HTERT RPE-1 (cell line): ENCODE results near the gene TMEM125.

ENCODE experiments used
- in situ Hi-C: fragments of 300-500 bp; cut with MboI; formaldehyde crosslinking; loops from 4 replicates; pipeline ENCODE4 v1.14.3; 2020; ENCODE audit warnings: low sequenced_read_pairs

The TMEM125 gene

GRCh38 chr1:43288785-43289706 lies 19.3 kb downstream of the TMEM125 start:
- in situ Hi-C loops, result no loop called here

- in situ Hi-C loops, result no loop called here
These were observed 22.4 kb downstream of the TMEM125 start for GRCh38 chr1:43292216-43292615.

GRCh38 chr1:43292679-43293078 lies 22.9 kb downstream of the TMEM125 start:
- in situ Hi-C loops, result no loop called here

GRCh38 chr1:43293176-43293575 lies 23.4 kb downstream of the TMEM125 start:
- in situ Hi-C loops, result no loop called here

- in situ Hi-C loops, result no loop called here
These were observed 24.3 kb downstream of the TMEM125 start for GRCh38 chr1:43293896-43294760.

- in situ Hi-C loops, result no loop called here
These were observed 25.0 kb downstream of the TMEM125 start for GRCh38 chr1:43294761-43295160.

- in situ Hi-C loops, result no loop called here
These were observed 26.4 kb downstream of the TMEM125 start for GRCh38 chr1:43296207-43296606.

GRCh38 chr1:43298055-43298454 lies 28.3 kb downstream of the TMEM125 start:
- in situ Hi-C loops, result no loop called here

GRCh38 chr1:43299101-43299500 lies 29.3 kb downstream of the TMEM125 start:
- in situ Hi-C loops, result no loop called here

- in situ Hi-C loops, result no loop called here
These were observed 30.8 kb downstream of the TMEM125 start, which contains the start of gene TIE1 for GRCh38 chr1:43300378-43301094. Gene TIE1 (plus strand): TSS chr1:43300982. CDS start chr1:43301072, 90 bp downstream.

- in situ Hi-C loops, result no loop called here
These were observed 32.4 kb downstream of the TMEM125 start for GRCh38 chr1:43302201-43302600.

GRCh38 chr1:43302721-43303470 lies 33.1 kb downstream of the TMEM125 start:
- in situ Hi-C loops, result no loop called here

GRCh38 chr1:43303471-43304313 lies 33.9 kb downstream of the TMEM125 start:
- in situ Hi-C loops, result no loop called here

GRCh38 chr1:43304314-43304681 lies 34.5 kb downstream of the TMEM125 start:
- in situ Hi-C loops, result no loop called here

- in situ Hi-C loops, result no loop called here
These were observed 35.1 kb downstream of the TMEM125 start for GRCh38 chr1:43304771-43305300.

- in situ Hi-C loops, result no loop called here
These were observed 35.7 kb downstream of the TMEM125 start for GRCh38 chr1:43305461-43305860.

- in situ Hi-C loops, result no loop called here
These were observed 36.3 kb downstream of the TMEM125 start for GRCh38 chr1:43305926-43306687.

GRCh38 chr1:43306688-43307457 lies 37.1 kb downstream of the TMEM125 start:
- in situ Hi-C loops, result no loop called here
